IMR-90 (cell line): ENCODE results near the gene SULT1A3. TPM values are rescaled to one million over a fixed set of nuclear protein-coding genes. Genes with fewer than 3 reads are reported as not detected.
"Not testable (repeated sequence)": the region's sequence is repeated elsewhere in the genome, so short reads cannot be mapped to it uniquely, and the experiment has no call there.

Experiments
- ATAC-seq: fragments of 200-7000 bp; cut with Tn5 transposase; 2 replicates; pipeline ENCODE4 v1.9.1; 2020; ENCODE audit warnings: low read depth, mild to moderate bottlenecking, moderate library complexity
- Bru-seq: library from RNA; stranded (reverse); fragments of 400-500 nt; gene quantifications from one replicate; lab custom pipeline; 2021; lab: Mats Ljungman, UMichigan
- BruChase-seq, 2 experiments: library from RNA; stranded (reverse); fragments of 400-500 nt; gene quantifications; one replicate each; lab custom pipeline; 2021; lab: Mats Ljungman, UMichigan
- BruUV-seq: library from RNA; stranded (reverse); fragments of 400-500 nt; replicated peaks from 2 replicates; lab custom pipeline; 2021; lab: Mats Ljungman, UMichigan
- CTCF ChIA-PET: fragments of 300-600 bp; formaldehyde crosslinking; extraction: SDS; loops from one replicate; lab custom pipeline; 2021; ENCODE audit warnings: antibody characterized with exemption; lab: Yijun Ruan, JAX
- POLR2A ChIA-PET: fragments of 300-600 bp; sonication (Branson Sonifier 250); formaldehyde crosslinking; loops from one replicate; lab custom pipeline; 2022; ENCODE audit warnings: antibody characterized with exemption; ENCODE audit not compliant: unreplicated experiment; lab: Charles Lee
- DNase-seq: peaks from one replicate; pipeline ENCODE4 v3.0.0; 2013
- H2AFZ ChIP-seq: replicated peaks from 2 replicates; pipeline ENCODE3; 2013; ENCODE audit warnings: low read length, mild to moderate bottlenecking; ENCODE audit not compliant: poor library complexity
- H2AK5ac ChIP-seq: 2 replicates; pipeline ENCODE4 v1.6.1; 2013; ENCODE audit warnings: low read depth, low read length, inconsistent platforms
- H2AK9ac ChIP-seq: replicated peaks from 2 replicates; pipeline ENCODE3; 2013; ENCODE audit warnings: mild to moderate bottlenecking, low read depth, low read length, moderate library complexity; ENCODE audit not compliant: poor library complexity
- H2BK120ac ChIP-seq: 2 replicates; pipeline ENCODE4 v1.6.1; 2013; ENCODE audit warnings: low read depth, low read length, inconsistent platforms
- H2BK15ac ChIP-seq: 3 replicates; pipeline ENCODE4 v1.6.1; 2013; ENCODE audit warnings: low read depth, low read length, inconsistent platforms
- H2BK20ac ChIP-seq: 2 replicates; pipeline ENCODE4 v1.6.1; 2013; ENCODE audit warnings: low read depth, mild to moderate bottlenecking, inconsistent platforms, low read length, moderate library complexity
- H2BK5ac ChIP-seq: 2 replicates; pipeline ENCODE4 v1.6.1; 2013; ENCODE audit warnings: mild to moderate bottlenecking, low read depth, low read length, inconsistent platforms; ENCODE audit not compliant: poor library complexity, severe bottlenecking
- H3K14ac ChIP-seq: replicated peaks from 2 replicates; pipeline ENCODE4 v1.6.1; 2013; ENCODE audit warnings: low read depth, low read length, inconsistent platforms
- H3K18ac ChIP-seq: 2 replicates; pipeline ENCODE4 v1.6.1; 2013; ENCODE audit warnings: low read depth, low read length, control low read depth
- H3K23ac ChIP-seq: 2 replicates; pipeline ENCODE4 v1.6.1; 2013; ENCODE audit warnings: low read depth, low read length, inconsistent platforms
- H3K27ac ChIP-seq: 2 replicates; pipeline ENCODE4 v1.5.1; 2013; ENCODE audit warnings: mild to moderate bottlenecking, control low read depth, low read length; ENCODE audit not compliant: insufficient read depth
- H3K27me3 ChIP-seq: 2 replicates; pipeline ENCODE4 v1.6.1; 2013; ENCODE audit warnings: low read length; ENCODE audit not compliant: control insufficient read depth, insufficient read depth
- H3K36me3 ChIP-seq: 2 replicates; pipeline ENCODE4 v1.6.1; 2013; ENCODE audit warnings: low read length, mixed read lengths; ENCODE audit not compliant: control insufficient read depth, insufficient read depth
- H3K4ac ChIP-seq: 2 replicates; pipeline ENCODE4 v1.6.1; 2013; ENCODE audit warnings: low read depth, low read length, inconsistent platforms
- H3K4me1 ChIP-seq: 2 replicates; pipeline ENCODE4 v1.6.1; 2013; ENCODE audit warnings: low read length, mixed read lengths; ENCODE audit not compliant: control insufficient read depth, insufficient read depth
- H3K4me2 ChIP-seq: 2 replicates; pipeline ENCODE4 v1.6.1; 2013; ENCODE audit warnings: low read depth, mild to moderate bottlenecking, control low read depth, low read length, moderate library complexity
- H3K4me3 ChIP-seq: 2 replicates; pipeline ENCODE4 v1.5.1; 2013; ENCODE audit warnings: low read depth, mild to moderate bottlenecking, control low read depth, low read length, moderate library complexity; ENCODE audit not compliant: insufficient read depth
- H3K56ac ChIP-seq: 2 replicates; pipeline ENCODE4 v1.6.1; 2013; ENCODE audit warnings: low read length, inconsistent platforms; ENCODE audit not compliant: insufficient read depth; ENCODE audit errors: extremely low read depth
- H3K79me1 ChIP-seq, 2 experiments: 2 replicates each; pipeline ENCODE4 v1.6.1; 2013; ENCODE audit warnings: low read length in 2 of 2, inconsistent platforms in 1 of 2, low read depth in 1 of 2
- H3K9ac ChIP-seq: 2 replicates; pipeline ENCODE4 v1.6.1; 2013; ENCODE audit warnings: low read depth, low read length, control low read depth
- H3K9me1 ChIP-seq: 2 replicates; pipeline ENCODE4 v1.6.1; 2013; ENCODE audit warnings: low read length, inconsistent platforms; ENCODE audit not compliant: insufficient read depth
- H3K9me3 ChIP-seq: 2 replicates; pipeline ENCODE4 v1.6.1; 2013; ENCODE audit warnings: low read length; ENCODE audit not compliant: control insufficient read depth, insufficient read depth
- H4K20me1 ChIP-seq: 2 replicates; pipeline ENCODE4 v1.6.1; 2013; ENCODE audit warnings: low read length, inconsistent platforms; ENCODE audit not compliant: insufficient read depth
- H4K5ac ChIP-seq: 2 replicates; pipeline ENCODE4 v1.6.1; 2013; ENCODE audit warnings: mild to moderate bottlenecking, low read depth, low read length, control low read depth
- H4K8ac ChIP-seq, 2 experiments: 2 replicates each; pipeline ENCODE4 v1.6.1; 2013; ENCODE audit warnings: low read depth in 2 of 2, low read length in 2 of 2, control low read depth in 1 of 2, inconsistent platforms in 1 of 2
- H4K91ac ChIP-seq: 2 replicates; pipeline ENCODE4 v1.6.1; 2013; ENCODE audit warnings: low read depth, low read length, inconsistent platforms; ENCODE audit not compliant: insufficient read depth
- WGBS, 2 experiments: methylation state at CpG; one replicate each; pipeline versions ENCODE4 v1.1.5 to v1.1.7; 2013; ENCODE audit warnings: missing lambda C conversion rate in 2 of 2; ENCODE audit not compliant: insufficient read length in 1 of 2; ENCODE audit errors: extremely low coverage in 2 of 2; 5-methylcytosine and 5-hydroxymethylcytosine counted together
- dilution Hi-C: fragments of 300-500 bp; cut with HindIII; formaldehyde crosslinking; loops from one replicate; pipeline ENCODE4 v1.14.3; 2018; ENCODE audit warnings: low sequenced_read_pairs; ENCODE audit not compliant: unreplicated experiment
- in situ Hi-C: fragments of 300-500 bp; cut with MboI; formaldehyde crosslinking; loops from 3 replicates; pipeline ENCODE4 v1.14.3; 2019; ENCODE audit warnings: low sequenced_read_pairs, inconsistent platforms, mixed read lengths
- intact Hi-C: fragments of 100-400 bp; cut with micrococcal nuclease; formaldehyde crosslinking; loops from 2 replicates; pipeline ENCODE4 v1.10.0; 2022
- long read RNA-seq: library from polyadenylated mRNA; unstranded; transcript quantifications from one replicate; pipeline ENCODE4 v2.0.0, GENCODE V29; 2021; ENCODE audit not compliant: unreplicated experiment
- polyA plus RNA-seq, 3 experiments: library from polyadenylated mRNA; depleted of rRNA; stranded (reverse); fragments of >200 nt; gene quantifications; 2 replicates each; pipeline ENCODE4 v1.2.3, GENCODE V29; 2012; ENCODE audit warnings: low replicate concordance in 1 of 3
- total RNA-seq: library from RNA; depleted of rRNA; stranded (reverse); fragments of >200 nt; gene quantifications from 2 replicates; pipeline ENCODE4 v1.2.3, GENCODE V29; 2012; rRNA removed

The SULT1A3 gene
- total RNA-seq (0.18 and 1.1 TPM in 2 replicates), polyA plus RNA-seq (2012; rRNA removed) (12.8 and 17.2 TPM in 2 replicates), Bru-seq, nascent RNA (percentile 18 among the genes with signal in this experiment), BruChase-seq, experiment 1, labeled RNA remaining after a 6-hour chase (percentile 22 among the genes with signal in this experiment), BruChase-seq, experiment 2, labeled RNA remaining after a 2-hour chase (percentile 13 among the genes with signal in this experiment)
- polyA plus RNA-seq (2012; cell fraction: cytosol; rRNA removed), result 1.6 and 2.1 TPM in 2 replicates
- polyA plus RNA-seq (2012; cell fraction: nucleus; rRNA removed; ENCODE audit: low replicate concordance), result 27.1 and 49.8 TPM in 2 replicates
- long read RNA-seq, partial matches to known transcripts, result 0 of 6 reads
- long read RNA-seq, other reads (novel, unspliced or antisense), result 5 of 6 reads

DNA sequence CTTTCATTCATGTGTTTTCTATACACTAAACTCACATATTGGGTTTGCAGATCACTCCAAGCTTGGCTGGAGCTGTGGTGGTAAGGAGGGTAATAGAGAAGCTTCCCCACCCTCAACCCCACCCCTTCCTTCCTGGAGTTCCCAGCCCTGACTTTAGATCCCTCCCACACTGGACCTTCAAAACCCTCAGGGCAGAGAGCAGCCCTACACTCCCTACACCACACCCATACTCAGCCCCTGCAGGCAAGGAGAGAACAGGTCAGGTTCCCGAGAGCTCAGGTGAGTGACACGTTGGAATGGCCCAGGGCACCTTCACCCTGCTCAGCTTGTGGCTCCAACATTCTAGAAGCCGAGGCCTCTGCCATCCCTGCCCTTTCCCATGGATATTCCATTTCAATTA lies at the start of gene SULT1A3:
Gene SULT1A3 (plus strand): TSS at position 207 of the 400 bp plus-strand sequence. CDS start 1,474 bp downstream, outside the sequence.
- H4K5ac ChIP-seq, H2AFZ ChIP-seq, H3K18ac ChIP-seq, H3K14ac ChIP-seq, DNase-seq, H3K27ac ChIP-seq, dilution Hi-C loops, H3K9me1 ChIP-seq, H3K4ac ChIP-seq, H3K36me3 ChIP-seq, H3K9me3 ChIP-seq, H3K9ac ChIP-seq, H2AK9ac ChIP-seq, H3K56ac ChIP-seq, H3K79me1 ChIP-seq, H2BK120ac ChIP-seq, ATAC-seq, H2BK5ac ChIP-seq, H3K23ac ChIP-seq, POLR2A ChIA-PET, H3K4me1 ChIP-seq, H3K4me2 ChIP-seq, H2BK20ac ChIP-seq, H3K4me3 ChIP-seq, H4K8ac ChIP-seq, CTCF ChIA-PET, H4K91ac ChIP-seq, H2BK15ac ChIP-seq, H2AK5ac ChIP-seq, H4K20me1 ChIP-seq, BruUV-seq, intact Hi-C loops, H3K27me3 ChIP-seq: not testable (repeated sequence)
- in situ Hi-C loops, result loop anchor here (25.0 kb wide), 1 partner anchor 213 kb away; the partner anchor contains the start of gene ZNF771
- WGBS, 2 experiments, result no CpG with 5 or more reads among the region's 3 CpGs
